AG04449 (cell line): ENCODE results near the gene MTARC2.

Experiments
- CTCF ChIA-PET: fragments of 350-600 bp; formaldehyde crosslinking; extraction: SDS; loops from one replicate; lab custom pipeline; 2021; ENCODE audit warnings: antibody characterized with exemption; lab: Yijun Ruan, JAX
- POLR2A ChIA-PET: fragments of 400-600, 350-600 bp; formaldehyde crosslinking; extraction: SDS; loops from one replicate; lab custom pipeline; 2020; ENCODE audit warnings: antibody characterized with exemption, inconsistent platforms; lab: Yijun Ruan, JAX
- DNase-seq: peaks from one replicate; pipeline ENCODE4 v3.0.0-alpha.2; 2010; ENCODE audit warnings: low read depth, low spot score
- H3K4me3 ChIP-seq: 2 replicates; pipeline ENCODE4 v1.5.1; 2011; ENCODE audit warnings: low read depth, mild to moderate bottlenecking, control low read depth, low read length
- CTCF ChIP-seq: IDR thresholded peaks from one replicate; pipeline ENCODE4 v1.5.1; 2011; ENCODE audit warnings: mild to moderate bottlenecking, moderate library complexity, low read length, control low read depth, inconsistent platforms; ENCODE audit not compliant: insufficient read depth; ENCODE audit errors: missing control alignments

MTARC2 gene

GRCh38 chr1:220759147-220759546 lies 11.0 kb downstream of the MTARC2 start:
- H3K4me3 ChIP-seq = no peak overlapping the region
- TF ChIP-seq CTCF = no peak
- ChIA-PET CTCF (interaction anchor here (6.7 kb wide), 1 partner anchor 16 kb away, joined by 59 read pairs; no protein-coding TSS in a partner anchor), POLR2A (no interaction called here)
- DNase-seq = no peak

- CTCF ChIA-PET = interaction anchor here (1.3 to 4.8 kb wide), 2 partner anchors 12 to 28 kb away, joined by 4 to 54 read pairs; no protein-coding TSS in a partner anchor
- no peak for TF ChIP-seq CTCF
- H3K4me3 ChIP-seq = no peak overlapping the region
- POLR2A ChIA-PET = no interaction called here
- DNase-seq = no peak
These were observed 13.7 kb downstream of the MTARC2 start for GRCh38 chr1:220761688-220762427.

- POLR2A ChIA-PET = no interaction called here
- no peak for TF ChIP-seq CTCF
- CTCF ChIA-PET = interaction anchor here (4.8 kb wide), 1 partner anchor 10 kb away, joined by 54 read pairs; no protein-coding TSS in a partner anchor
These were observed 16.6 kb downstream of the MTARC2 start for GRCh38 chr1:220764757-220765156.

GRCh38 chr1:220767312-220768125 lies 19.4 kb downstream of the MTARC2 start:
- TF ChIP-seq CTCF = no peak
- CTCF ChIA-PET = interaction anchor here (0.8 to 0.9 kb wide), 2 partner anchors 8 to 9 kb away, joined by 3 read pairs; no protein-coding TSS in a partner anchor
- POLR2A ChIA-PET = no interaction called here
- no peak for DNase-seq
- no peak overlapping the region for H3K4me3 ChIP-seq

More at GRCh38 chr1:220764757-220765156, 16.6 kb downstream of the MTARC2 start:
- DNase-seq = no peak
- no peak overlapping the region for H3K4me3 ChIP-seq

- H3K4me3 ChIP-seq = no peak overlapping the region
- CTCF ChIA-PET = interaction anchor here (0.8 to 1.6 kb wide), 2 partner anchors 9 to 487 kb away, joined by 3 to 7 read pairs; no protein-coding TSS in a partner anchor
- no peak for TF ChIP-seq CTCF
- POLR2A ChIA-PET = no interaction called here
- no peak for DNase-seq
These were observed 20.0 kb downstream of the MTARC2 start for GRCh38 chr1:220768126-220768601.
